Uterus (tissue), 4 donors: ENCODE data around the gene CD7. TPM values are rescaled to one million over a fixed set of nuclear protein-coding genes. Genes with fewer than 3 reads are reported as not detected.

Experiments
- DNase-seq, 2 donors: peaks; one replicate each; pipeline ENCODE4 v3.0.0-alpha.2; 2019 to 2020
- H3K27ac ChIP-seq, 2 donors: fragments of 200-600 bp; sonication (generic); 1 replicate in 1 of 2; 2 replicates in 1 of 2; pipeline ENCODE4 v1.5.1; 2016 to 2018
- H3K27me3 ChIP-seq, 2 donors: fragments of 200-600 bp; sonication (generic); one replicate each; pipeline ENCODE4 v1.5.1; 2018 to 2019; ENCODE audit warnings: control low read depth in 1 of 2
- H3K36me3 ChIP-seq, 2 donors: fragments of 200-600 bp; sonication (generic); one replicate each; pipeline ENCODE4 v1.5.1; 2019; ENCODE audit warnings: control low read depth in 1 of 2
- H3K4me1 ChIP-seq, 2 donors: fragments of 200-600 bp; sonication (generic); one replicate each; pipeline ENCODE4 v1.5.1; 2018 to 2019; ENCODE audit warnings: control low read depth in 1 of 2
- H3K4me3 ChIP-seq, 2 donors: fragments of 200-600 bp; sonication (generic); 1 replicate in 1 of 2; 2 replicates in 1 of 2; pipeline ENCODE4 v1.5.1; 2018 to 2019; ENCODE audit warnings: mild to moderate bottlenecking in 1 of 2
- H3K9me3 ChIP-seq, 2 donors: fragments of 200-600 bp; sonication (generic); one replicate each; pipeline ENCODE4 v1.5.1; 2019; ENCODE audit warnings: control low read depth in 1 of 2
- CTCF ChIP-seq, 4 experiments: fragments of 200-600 bp in 2 of 4; fragments of 450-650 bp in 2 of 4; sonication (generic) in 2 of 4; IDR thresholded peaks; one replicate each; pipeline ENCODE4 v1.5.1; 2016 to 2019; ENCODE audit warnings: antibody characterized with exemption in 4 of 4, mild to moderate bottlenecking in 2 of 4, moderate library complexity in 1 of 4
- POLR2A ChIP-seq, 2 donors: fragments of 450-650 bp; IDR thresholded peaks; one replicate each; pipeline ENCODE4 v1.6.1; 2016; ENCODE audit warnings: antibody characterized with exemption in 2 of 2, mild to moderate bottlenecking in 1 of 2, moderate library complexity in 1 of 2
- intact Hi-C: fragments of 100-400 bp; cut with DNase I; formaldehyde crosslinking; loops from one replicate; pipeline ENCODE4 v1.15.1; 2023; ENCODE audit warnings: low total_unique reads
- total RNA-seq, 4 donors: library from RNA; depleted of rRNA in 3 of 4; stranded (reverse); fragments of >200 nt in 3 of 4; gene quantifications; one replicate each; pipeline versions ENCODE4 v1.1.0 to v1.2.4, GENCODE V29; 2014 to 2023
- donor health status: DM: yes; HTN: yes; CAD: no.

The CD7 gene
- total RNA-seq, 4 donors from 2014 or later: 2.1 to 4.1 TPM; not detected in 2

GRCh38 chr17:82303944-82304808 lies 13.2 kb downstream of the CD7 start:
- intact Hi-C loops: no loop called here
- Histone ChIP-seq H3K27ac (no peak overlapping the region), H3K36me3 (no peaks in the 10 kb centered on the region), H3K4me1 (no peaks in the 10 kb centered on the region), H3K27me3 (no peaks in the 10 kb centered on the region), H3K4me3 (no peak overlapping the region), H3K9me3 (no peaks in the 10 kb centered on the region)
- no peak for TF ChIP-seq POLR2A (IDR thresholded peaks at IDR 0.05)
- no peak for TF ChIP-seq CTCF (IDR thresholded peaks at IDR 0.05)
- DNase-seq: no peak

GRCh38 chr17:82302991-82303943 lies 14.1 kb downstream of the CD7 start:
- intact Hi-C loops: no loop called here
- DNase-seq: no peak
- H3K4me3 ChIP-seq: no peak overlapping the region
- no peaks in the 10 kb centered on the region for H3K36me3 ChIP-seq
- TF ChIP-seq CTCF (IDR thresholded peaks at IDR 0.05) (no peak), POLR2A (IDR thresholded peaks at IDR 0.05) (no peak)
- H3K27ac ChIP-seq: no peak overlapping the region
- H3K9me3 ChIP-seq: no peaks in the 10 kb centered on the region
- H3K27me3 ChIP-seq: no peaks in the 10 kb centered on the region
- peaks cover 0 to 7% of the 10 kb centered on the region in 2 donors for H3K4me1 ChIP-seq

GRCh38 chr17:82302568-82302963 lies 14.8 kb downstream of the CD7 start:
- Histone ChIP-seq H3K4me3 (no peak overlapping the region), H3K27ac (no peak overlapping the region), H3K9me3 (no peaks in the 10 kb centered on the region), H3K36me3 (no peaks in the 10 kb centered on the region), H3K4me1 (peaks cover 0 to 12% of the 10 kb centered on the region in 2 donors), H3K27me3 (no peaks in the 10 kb centered on the region)
- no peak for DNase-seq
- intact Hi-C loops: no loop called here
- TF ChIP-seq POLR2A (IDR thresholded peaks at IDR 0.05) (no peak), CTCF (IDR thresholded peaks at IDR 0.05) (no peak)

- H3K4me3 ChIP-seq: no peak overlapping the region
- H3K36me3 ChIP-seq: no peaks in the 10 kb centered on the region
- TF ChIP-seq POLR2A (IDR thresholded peaks at IDR 0.05) (no peak), CTCF (IDR thresholded peaks at IDR 0.05) (no peak)
- DNase-seq: no peak
- no peaks in the 10 kb centered on the region for H3K27me3 ChIP-seq
- peaks cover 0 to 12% of the 10 kb centered on the region in 2 donors for H3K4me1 ChIP-seq
- no peak overlapping the region for H3K27ac ChIP-seq
- no peaks in the 10 kb centered on the region for H3K9me3 ChIP-seq
- intact Hi-C loops: no loop called here
Observed at GRCh38 chr17:82301916-82302567, 15.4 kb downstream of the CD7 start.
